ENCODE results near the gene MGAT5B. TPM values are rescaled to one million over a fixed set of nuclear protein-coding genes. Genes with fewer than 3 reads are reported as not detected.
A peak's percentile ranks its signal among the peaks of the same experiment; 100 is the strongest.

Gene MGAT5B
- total RNA-seq, 1 donor from 2014 or later, result 6.2 TPM

GRCh38 chr17:76958974-76959373 lies 90.8 kb downstream of the MGAT5B start:
- DNase-seq (ENCODE audit: low spot score), result no peak
- Mint-ChIP-seq H3K36me3 (ENCODE audit: low read depth, unreplicated experiment) (peaks cover 15% of the 10 kb centered on the region), H3K27me3 (ENCODE audit: unreplicated experiment) (peaks cover 7% of the 10 kb centered on the region), H3K4me3 (ENCODE audit: unreplicated experiment) (no peak overlapping the region), H3K27ac (ENCODE audit: unreplicated experiment) (peak overlapping the region; percentile 57), H3K4me1 (ENCODE audit: unreplicated experiment) (peaks cover 19% of the 10 kb centered on the region), H3K9me3 (ENCODE audit: unreplicated experiment) (no peaks in the 10 kb centered on the region)
- TF ChIP-seq CTCF (IDR thresholded peaks at IDR 0.05; ENCODE audit: unreplicated experiment), result no peak

GRCh38 chr17:76961869-76962268 lies 93.7 kb downstream of the MGAT5B start:
- TF ChIP-seq CTCF (IDR thresholded peaks at IDR 0.05; ENCODE audit: unreplicated experiment), result no peak
- Mint-ChIP-seq H3K27ac (ENCODE audit: unreplicated experiment) (no peak overlapping the region), H3K36me3 (ENCODE audit: low read depth, unreplicated experiment) (peaks cover 16% of the 10 kb centered on the region), H3K9me3 (ENCODE audit: unreplicated experiment) (no peaks in the 10 kb centered on the region), H3K4me1 (ENCODE audit: unreplicated experiment) (peaks cover 38% of the 10 kb centered on the region), H3K4me3 (ENCODE audit: unreplicated experiment) (no peak overlapping the region), H3K27me3 (ENCODE audit: unreplicated experiment) (peaks cover 3% of the 10 kb centered on the region)
- DNase-seq (ENCODE audit: low spot score), result no peak

GRCh38 chr17:76962858-76963257 lies 94.7 kb downstream of the MGAT5B start:
- no peak overlapping the region for H3K27ac Mint-ChIP-seq (ENCODE audit: unreplicated experiment)
- TF ChIP-seq CTCF (IDR thresholded peaks at IDR 0.05; ENCODE audit: unreplicated experiment), result no peak
- H3K36me3 Mint-ChIP-seq (ENCODE audit: low read depth, unreplicated experiment), result peaks cover 16% of the 10 kb centered on the region
- H3K9me3 Mint-ChIP-seq (ENCODE audit: unreplicated experiment), result no peaks in the 10 kb centered on the region
- no peak for DNase-seq (ENCODE audit: low spot score)
- H3K4me3 Mint-ChIP-seq (ENCODE audit: unreplicated experiment), result peak overlapping the region; percentile 22
- peaks cover 48% of the 10 kb centered on the region for H3K4me1 Mint-ChIP-seq (ENCODE audit: unreplicated experiment)
- H3K27me3 Mint-ChIP-seq (ENCODE audit: unreplicated experiment), result peaks cover 3% of the 10 kb centered on the region

- no peak overlapping the region for H3K4me3 Mint-ChIP-seq (ENCODE audit: unreplicated experiment)
- no peak for DNase-seq (ENCODE audit: low spot score)
- H3K27me3 Mint-ChIP-seq (ENCODE audit: unreplicated experiment), result peaks cover 7% of the 10 kb centered on the region
- no peak for TF ChIP-seq CTCF (IDR thresholded peaks at IDR 0.05; ENCODE audit: unreplicated experiment)
- peaks cover 9% of the 10 kb centered on the region for H3K36me3 Mint-ChIP-seq (ENCODE audit: low read depth, unreplicated experiment)
- H3K27ac Mint-ChIP-seq (ENCODE audit: unreplicated experiment), result peak overlapping the region; percentile 24
- H3K9me3 Mint-ChIP-seq (ENCODE audit: unreplicated experiment), result no peaks in the 10 kb centered on the region
- peaks cover 44% of the 10 kb centered on the region for H3K4me1 Mint-ChIP-seq (ENCODE audit: unreplicated experiment)
These were observed 97.8 kb downstream of the MGAT5B start for GRCh38 chr17:76966016-76966415.

GRCh38 chr17:76966486-76967181 lies 98.4 kb downstream of the MGAT5B start:
- H3K27me3 Mint-ChIP-seq (ENCODE audit: unreplicated experiment), result peaks cover 7% of the 10 kb centered on the region
- TF ChIP-seq CTCF (IDR thresholded peaks at IDR 0.05; ENCODE audit: unreplicated experiment), result no peak
- H3K4me1 Mint-ChIP-seq (ENCODE audit: unreplicated experiment), result peaks cover 50% of the 10 kb centered on the region
- no peaks in the 10 kb centered on the region for H3K9me3 Mint-ChIP-seq (ENCODE audit: unreplicated experiment)
- DNase-seq (ENCODE audit: low spot score), result no peak
- peaks cover 9% of the 10 kb centered on the region for H3K36me3 Mint-ChIP-seq (ENCODE audit: low read depth, unreplicated experiment)
- H3K27ac Mint-ChIP-seq (ENCODE audit: unreplicated experiment), result no peak overlapping the region
- H3K4me3 Mint-ChIP-seq (ENCODE audit: unreplicated experiment), result no peak overlapping the region
